Measurements from ENCODE around the gene GPHA2.

Gene GPHA2

DNA sequence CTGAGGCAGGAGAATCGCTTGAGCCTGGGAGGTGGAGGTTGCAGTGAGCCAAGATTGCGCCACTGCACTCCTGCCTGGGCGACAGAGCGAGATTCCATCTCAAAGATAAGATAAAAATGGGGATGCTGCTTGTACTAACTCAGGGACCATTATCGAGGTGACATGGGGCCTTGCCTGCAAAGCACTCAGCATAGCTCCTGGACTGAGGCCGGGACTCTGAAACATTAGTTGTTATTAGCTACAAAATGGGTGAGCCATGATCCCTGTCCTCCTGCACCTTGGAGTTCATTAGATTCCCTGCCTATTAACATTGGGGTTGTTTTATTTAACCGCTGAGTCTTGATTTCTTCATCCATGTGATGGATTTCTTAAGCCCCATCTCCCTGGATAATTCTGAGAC, 6.1 kb downstream of the GPHA2 start:
- DNase-seq, result no peak

- DNase-seq, result no peak
Measured at GRCh38 chr11:64928957-64929356, 6.7 kb downstream of the GPHA2 start.

DNA sequence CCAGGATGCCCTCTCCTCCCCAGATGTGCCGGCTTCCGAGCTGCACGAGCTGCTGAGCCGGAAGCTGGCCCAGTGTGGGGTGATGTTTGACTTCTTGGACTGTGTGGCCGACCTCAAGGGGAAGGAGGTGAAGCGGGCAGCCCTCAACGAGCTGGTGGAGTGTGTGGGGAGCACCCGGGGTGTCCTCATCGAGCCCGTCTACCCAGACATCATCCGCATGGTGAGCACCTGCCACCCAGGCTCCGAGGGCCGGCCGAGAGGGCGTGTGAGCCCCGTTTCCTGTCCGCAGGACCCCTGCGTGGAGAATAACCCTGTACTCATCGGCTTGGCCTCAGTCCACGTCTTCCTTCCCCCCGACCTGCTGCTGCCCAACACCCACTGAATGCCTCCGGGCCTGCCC, 9.0 kb downstream of the GPHA2 start:
- DNase-seq, result no peak

DNA sequence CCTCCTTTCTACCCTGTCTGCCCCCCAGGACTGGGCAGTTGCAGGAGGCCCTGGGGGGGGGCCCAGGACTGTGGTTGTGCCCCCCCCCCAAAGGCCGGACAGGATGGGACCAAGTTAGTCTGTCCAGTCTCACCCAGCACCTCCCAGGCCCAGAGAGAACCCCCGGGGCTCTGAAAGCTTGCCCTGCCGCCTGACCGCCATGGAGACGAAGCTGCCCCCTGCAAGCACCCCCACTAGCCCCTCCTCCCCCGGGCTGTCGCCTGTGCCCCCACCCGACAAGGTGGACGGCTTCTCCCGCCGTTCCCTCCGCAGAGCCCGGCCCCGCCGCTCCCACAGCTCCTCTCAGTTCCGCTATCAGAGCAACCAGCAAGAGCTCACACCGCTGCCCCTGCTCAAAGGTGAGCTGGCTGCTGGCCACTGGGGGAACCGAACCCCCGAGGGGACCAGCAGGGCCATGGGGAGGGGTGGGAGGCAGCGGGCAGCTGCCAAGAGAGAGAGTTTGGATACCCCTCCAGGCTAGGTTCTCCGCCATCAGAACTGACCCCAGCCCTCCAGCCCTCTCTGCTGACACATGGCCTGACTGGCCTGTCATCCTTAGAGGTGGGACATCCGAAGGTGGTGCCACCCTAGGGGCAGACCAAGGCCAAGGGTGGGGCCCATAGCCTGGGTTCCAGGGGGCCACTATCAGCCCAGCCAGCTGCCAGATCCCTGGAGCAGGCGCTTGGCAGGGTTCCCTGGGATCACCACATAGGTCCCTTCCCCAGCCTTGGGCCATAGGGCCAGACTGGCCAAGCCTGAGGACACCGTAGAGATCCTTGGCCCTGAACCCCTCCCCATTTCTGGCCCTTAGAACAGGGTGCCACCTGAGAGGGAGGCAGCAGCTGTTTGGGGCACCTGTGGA, 9.9 kb downstream of the GPHA2 start:
- no peak for DNase-seq

- no peak for DNase-seq
Measured at GRCh38 chr11:64924910-64925284, 10.8 kb downstream of the GPHA2 start.

DNA sequence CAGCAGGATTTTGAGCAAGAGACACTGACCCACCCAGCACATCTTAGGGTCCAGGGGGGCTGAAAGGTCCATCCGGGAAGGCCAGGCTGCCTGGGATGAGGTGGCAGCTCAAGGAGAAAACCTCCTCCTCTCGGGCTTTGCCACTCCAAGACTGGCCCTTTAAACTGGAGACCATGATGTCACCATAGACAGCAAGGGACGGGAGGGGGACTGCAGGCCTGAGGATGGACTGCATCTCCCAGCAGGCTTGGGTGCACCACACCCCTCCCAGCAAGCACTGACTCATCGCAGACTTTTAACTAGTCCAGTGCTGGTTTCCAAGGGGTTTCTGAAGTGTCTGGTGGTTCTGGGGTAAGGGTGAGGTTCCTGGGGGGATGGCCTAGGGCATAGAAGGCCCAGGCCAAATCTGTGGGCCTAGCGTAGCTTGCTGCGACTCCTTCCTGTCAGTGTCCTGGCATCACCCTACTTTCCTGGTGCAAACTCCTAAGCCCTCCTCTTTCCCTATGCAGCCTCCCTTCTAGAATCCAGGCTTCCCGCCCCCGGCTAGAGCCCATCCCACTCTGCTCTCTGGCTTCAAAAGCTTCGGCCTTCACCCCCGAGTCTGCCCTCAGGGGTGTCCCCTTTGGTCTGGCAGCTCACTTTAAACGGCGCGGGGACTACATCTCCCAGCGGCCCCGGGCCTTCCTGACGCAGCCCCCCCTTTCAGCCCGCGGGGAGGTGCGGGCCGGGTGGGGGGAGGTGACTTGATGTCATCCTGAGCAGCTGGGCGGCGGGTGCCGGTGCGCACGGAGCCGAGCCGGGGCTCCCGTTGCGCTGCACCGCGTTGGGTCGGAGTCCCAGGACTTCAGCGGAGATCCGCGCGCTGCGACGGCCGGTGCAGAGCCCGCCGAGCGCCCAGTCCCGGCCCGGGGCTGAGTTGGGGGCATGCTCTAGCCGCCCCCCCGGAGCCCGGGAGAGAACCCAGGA, 11.5 kb downstream of the GPHA2 start, which contains the start of gene PPP2R5B:
Gene PPP2R5B (plus strand): TSS at position 746 of the 966 bp plus-strand sequence. CDS start 1,046 bp downstream, outside the sequence.
- peak; percentile 94 for DNase-seq

DNA sequence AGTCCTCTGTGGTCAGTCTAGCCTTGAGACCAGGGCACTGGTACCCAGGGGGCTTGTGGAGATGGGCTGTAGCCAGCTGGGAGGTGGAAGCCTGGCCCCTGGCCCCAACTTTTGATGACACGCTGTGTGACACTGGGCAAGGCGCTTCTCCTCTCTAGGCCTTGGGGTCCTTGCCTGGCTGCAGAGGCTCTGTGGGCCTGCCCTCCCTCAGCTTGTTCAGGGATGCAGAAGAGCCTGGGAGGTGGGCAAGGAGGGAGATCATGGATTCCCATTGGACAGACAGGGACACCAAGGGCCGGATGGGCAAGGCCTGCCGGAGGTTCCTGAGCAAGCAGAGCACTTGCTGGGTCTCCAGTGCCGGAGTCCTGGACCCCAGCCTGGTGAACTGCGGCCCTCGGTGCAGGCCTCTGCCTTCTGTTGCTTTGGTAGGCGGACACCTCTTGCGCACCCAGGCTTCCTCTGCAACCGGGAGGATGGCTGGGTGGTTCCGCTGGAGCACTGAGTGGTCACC, 12.5 kb downstream of the GPHA2 start:
- DNase-seq, result no peak

- no peak for DNase-seq
Measured at GRCh38 chr11:64921384-64921783, 14.3 kb downstream of the GPHA2 start.

- no peak for DNase-seq
Measured at GRCh38 chr11:64920124-64920523, 15.6 kb downstream of the GPHA2 start.

GRCh38 chr11:64919627-64920026, 16.1 kb downstream of the GPHA2 start:
- no peak for DNase-seq

DNA sequence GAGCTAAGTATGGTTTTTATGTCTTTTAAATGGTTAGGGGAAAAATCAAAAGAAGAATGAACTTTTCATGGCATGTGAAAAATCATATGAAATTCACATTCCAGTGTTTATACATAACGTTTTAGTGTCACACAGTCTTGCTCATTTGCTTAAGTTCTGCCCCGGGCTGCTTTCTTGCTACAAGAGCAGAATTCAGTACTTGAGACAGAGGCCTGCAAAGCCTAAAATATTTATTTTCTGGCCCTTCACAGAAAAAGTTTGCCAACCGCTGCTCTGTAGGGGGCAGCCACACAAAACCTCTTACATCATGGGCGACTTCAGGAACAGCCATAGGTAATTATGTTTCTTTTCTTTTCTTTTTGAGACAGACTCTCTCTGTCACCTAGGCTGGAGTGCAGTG, 17.7 kb downstream of the GPHA2 start:
- peak; percentile 66 for DNase-seq

DNA sequence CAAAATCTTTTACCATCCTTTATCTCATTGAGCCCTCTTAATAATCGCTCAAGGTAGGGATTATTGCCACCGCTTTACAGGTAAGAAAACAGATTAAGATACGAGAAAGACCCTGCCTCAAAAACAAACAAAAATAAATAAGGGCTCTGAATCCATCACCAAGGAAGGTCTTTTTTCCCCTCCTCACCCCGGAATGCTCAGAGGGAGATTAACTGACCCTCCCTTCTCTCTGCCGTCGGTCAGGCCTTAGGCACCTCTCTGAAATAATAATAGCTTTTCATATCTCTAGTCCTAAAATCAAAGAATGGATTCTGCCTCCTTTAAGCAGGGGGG, 18.1 kb downstream of the GPHA2 start:
- DNase-seq, result no peak

- DNase-seq, result peak; percentile 100
Measured at GRCh38 chr11:64916775-64917662, 18.7 kb downstream of the GPHA2 start, which contains the start of gene ATG2A. ATG2A (minus strand) TSS chr11:64917209; CDS start chr11:64917135, 74 bp downstream.

- DNase-seq, result peak; percentile 12
Measured at GRCh38 chr11:64916040-64916774, 19.5 kb downstream of the GPHA2 start.

DNA sequence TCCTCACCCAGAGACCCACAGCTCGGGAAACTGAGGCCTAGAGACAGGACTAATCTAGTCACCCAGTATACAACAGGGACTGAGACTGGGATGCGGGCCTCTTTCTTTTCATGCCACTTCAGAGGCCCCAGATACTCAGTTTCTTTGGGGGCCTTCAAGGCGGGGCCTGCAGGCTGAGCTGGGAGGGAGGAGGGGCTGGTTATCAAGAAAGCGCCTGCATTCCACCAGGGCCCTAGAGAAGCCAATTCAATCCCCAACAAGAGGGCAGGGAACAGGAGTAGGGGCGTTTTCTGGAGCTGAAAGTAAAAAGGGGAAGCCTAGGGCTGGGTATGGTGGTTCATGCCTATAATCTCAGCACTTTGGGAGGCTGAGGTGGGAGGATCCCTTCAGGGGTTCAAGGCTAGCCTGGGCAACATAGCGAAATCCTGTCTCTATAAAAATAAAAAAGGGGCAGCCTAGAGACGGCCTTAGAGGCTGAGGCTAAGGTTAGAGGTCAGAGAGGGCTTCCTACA, 20.3 kb downstream of the GPHA2 start:
- no peak for DNase-seq

- no peak for DNase-seq
Measured at GRCh38 chr11:64914123-64914522, 21.6 kb downstream of the GPHA2 start.

DNA sequence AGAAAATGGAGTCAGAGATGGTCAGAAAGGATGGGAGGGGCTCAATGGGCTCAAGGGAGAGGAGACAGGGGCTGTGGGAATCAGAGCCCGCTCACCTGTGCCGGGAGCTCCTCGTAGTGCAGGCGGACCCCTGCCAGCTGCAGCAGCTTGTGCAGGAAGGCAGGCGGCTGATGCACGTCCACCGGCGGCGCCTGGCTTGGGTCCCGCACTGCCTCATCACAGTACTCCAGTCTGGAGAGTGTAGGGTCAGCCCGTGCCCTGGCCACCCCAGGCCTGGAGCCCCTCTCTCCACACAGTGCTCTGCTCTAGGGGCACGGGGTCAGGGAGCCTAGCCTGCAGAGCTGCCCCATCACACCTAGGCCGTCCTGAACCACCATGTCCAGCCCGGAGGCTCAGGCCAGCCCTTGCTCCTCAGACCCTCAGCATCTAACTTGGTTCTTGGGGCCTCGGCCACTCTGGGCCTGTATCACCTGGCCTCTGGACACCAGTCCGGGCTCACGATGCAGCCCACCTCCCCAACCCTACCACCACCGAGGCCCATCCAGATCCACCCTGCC, 22.4 kb downstream of the GPHA2 start:
- no peak for DNase-seq

DNA sequence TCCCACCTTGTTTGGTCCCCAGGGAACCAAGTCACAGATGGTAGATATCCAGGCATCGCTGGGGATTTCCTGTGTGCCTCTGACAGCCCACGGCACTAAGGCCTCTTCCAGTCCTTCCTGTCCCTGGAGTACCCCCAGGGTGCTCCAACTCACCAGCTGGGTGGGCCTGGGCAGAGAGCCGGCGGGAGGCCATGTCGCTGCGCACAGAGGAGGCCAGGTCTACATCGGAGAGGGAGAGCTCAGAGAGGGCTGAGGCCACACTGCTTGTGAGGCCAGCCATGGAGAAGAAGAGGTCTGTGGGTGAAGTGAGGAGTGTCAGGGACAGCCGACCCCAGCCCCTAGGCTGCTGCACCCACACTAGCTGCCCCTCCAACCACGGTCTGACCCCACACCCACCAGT, 24.0 kb downstream of the GPHA2 start:
- DNase-seq, result no peak

DNA sequence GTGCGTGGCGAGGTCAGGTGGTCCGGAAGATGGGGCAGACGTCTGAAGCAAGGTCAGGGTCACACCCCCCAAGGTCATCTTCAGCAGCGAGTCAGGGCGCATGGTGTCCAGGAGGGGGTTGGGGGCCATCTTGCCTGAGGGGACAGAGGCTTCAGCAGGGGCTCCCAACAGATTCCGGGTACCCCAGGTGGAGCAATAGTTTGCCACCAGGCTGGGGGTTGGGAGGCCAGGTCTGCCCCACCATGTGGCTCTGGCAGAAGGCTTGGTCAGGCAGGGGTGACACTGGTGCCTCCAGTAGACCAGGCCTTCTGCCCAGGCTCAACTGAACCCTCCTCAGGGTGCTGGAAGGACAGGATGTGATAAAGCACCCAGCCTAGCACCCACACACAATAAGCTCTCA, 24.6 kb downstream of the GPHA2 start:
- DNase-seq, result no peak

DNA sequence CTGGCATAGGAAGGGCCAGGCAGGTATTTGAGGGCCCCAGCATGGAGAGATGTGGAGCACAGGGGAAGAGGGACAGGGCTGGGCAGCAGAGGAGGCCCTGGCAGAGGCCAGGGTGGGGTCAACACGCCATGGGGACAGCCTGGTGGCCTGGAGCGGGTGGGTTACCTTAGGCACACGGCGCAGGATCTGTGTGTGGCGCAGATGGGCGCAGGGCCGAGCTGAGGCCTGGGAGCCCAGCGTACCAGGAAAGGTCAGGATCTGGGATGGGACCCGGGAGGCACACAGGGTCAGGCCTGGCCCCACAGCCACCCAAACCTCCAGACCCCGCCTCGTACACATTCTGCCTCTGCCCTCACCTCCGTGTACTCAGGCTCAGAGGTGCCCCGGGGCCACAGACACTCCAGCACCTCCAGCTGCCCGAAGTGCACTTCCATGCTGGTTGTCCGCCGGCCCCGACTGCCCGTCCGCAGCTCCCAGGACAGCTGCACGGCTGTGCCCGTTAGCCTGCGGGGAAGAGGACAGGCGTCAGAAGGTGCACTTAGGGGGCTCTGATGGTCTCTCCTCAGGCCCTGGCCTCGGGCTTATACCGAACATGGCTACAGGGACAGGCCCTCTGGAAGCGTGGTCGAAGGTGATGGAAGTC, 25.1 kb downstream of the GPHA2 start:
- no peak for DNase-seq

Data from fibroblast of upper back skin (primary cell).